AG08396 (cell line): ENCODE data around the gene KCMF1.
A peak's percentile ranks its signal among the peaks of the same experiment; 100 is the strongest.

Experiments used
- DNase-seq: peaks from one replicate; pipeline ENCODE4 v3.0.0; 2012; ENCODE audit warnings: low spot score, mixed read lengths

KCMF1 gene

GRCh38 chr2:85024372-85025047, 53.5 kb downstream of the KCMF1 start:
- DNase-seq: no peak

GRCh38 chr2:85032621-85033020, 61.7 kb downstream of the KCMF1 start:
- DNase-seq: no peak

GRCh38 chr2:85033388-85033787, 62.4 kb downstream of the KCMF1 start:
- DNase-seq: no peak

- no peak for DNase-seq
Observed at GRCh38 chr2:85034158-85034557, 63.2 kb downstream of the KCMF1 start.

GRCh38 chr2:85037622-85038021, 66.7 kb downstream of the KCMF1 start:
- no peak for DNase-seq

- no peak for DNase-seq
Observed at GRCh38 chr2:85042330-85042729, 71.4 kb downstream of the KCMF1 start.

- DNase-seq: no peak
Observed at GRCh38 chr2:85048534-85048933, 77.6 kb downstream of the KCMF1 start.

- no peak for DNase-seq
Observed at GRCh38 chr2:85049236-85049635, 78.3 kb downstream of the KCMF1 start.

- no peak for DNase-seq
Observed at GRCh38 chr2:85053802-85054201, 82.8 kb downstream of the KCMF1 start.

GRCh38 chr2:85057226-85057962, 86.4 kb downstream of the KCMF1 start:
- DNase-seq: no peak

GRCh38 chr2:85061896-85062295, 90.9 kb downstream of the KCMF1 start:
- no peak for DNase-seq

GRCh38 chr2:85062565-85062964, 91.6 kb downstream of the KCMF1 start:
- DNase-seq: no peak

- no peak for DNase-seq
Observed at GRCh38 chr2:85063981-85064599, 93.1 kb downstream of the KCMF1 start.

GRCh38 chr2:85064927-85065577, 94.1 kb downstream of the KCMF1 start:
- no peak for DNase-seq

- no peak for DNase-seq
Observed at GRCh38 chr2:85066006-85066740, 95.2 kb downstream of the KCMF1 start.

- peak; percentile 73 for DNase-seq
Observed at GRCh38 chr2:85066874-85067351, 96.0 kb downstream of the KCMF1 start.

GRCh38 chr2:85071096-85071495, 100.1 kb downstream of the KCMF1 start:
- DNase-seq: no peak

- no peak for DNase-seq
Observed at GRCh38 chr2:85073033-85073432, 102.1 kb downstream of the KCMF1 start.

- no peak for DNase-seq
Observed at GRCh38 chr2:85076618-85077274, 105.8 kb downstream of the KCMF1 start.

- DNase-seq: no peak
Observed at GRCh38 chr2:85077859-85078419, 107.0 kb downstream of the KCMF1 start.

GRCh38 chr2:85078536-85078935, 107.6 kb downstream of the KCMF1 start:
- DNase-seq: no peak
